Measurements from ENCODE around the gene RAB35. TPM values are rescaled to one million over a fixed set of nuclear protein-coding genes. Genes with fewer than 3 reads are reported as not detected.

The RAB35 gene
- total and polyA plus RNA-seq, 12 donors = 13.5 to 49.5 (median 26.7) TPM

- Histone ChIP-seq H3K4me1 (replicated peaks in 1 of 2) (peaks cover 0 to under 1% of the 10 kb centered on the region in 2 donors), H3K4me3 (no peak overlapping the region), H3K9me3 (replicated peaks in 1 of 3) (no peaks in the 10 kb centered on the region), H3K27ac (no peak overlapping the region), H3K27me3 (no peaks in the 10 kb centered on the region), H3K36me3 (replicated peaks in 1 of 2) (peaks cover 0 to 29% of the 10 kb centered on the region in 2 donors)
- intact Hi-C loops (cut with DNase I) = no loop called here
- 86 to 92% (median 86%) methylated on average over 15 to 23 of the region's 23 CpGs for WGBS, 4 donors
- no peak for TF ChIP-seq CTCF (IDR thresholded peaks at IDR 0.05)
- TF ChIP-seq POLR2A (IDR thresholded peaks at IDR 0.05) = no peak
- no peak for DNase-seq
Measured at GRCh38 chr12:120092551-120093335, 23.8 kb downstream of the RAB35 start.

DNA sequence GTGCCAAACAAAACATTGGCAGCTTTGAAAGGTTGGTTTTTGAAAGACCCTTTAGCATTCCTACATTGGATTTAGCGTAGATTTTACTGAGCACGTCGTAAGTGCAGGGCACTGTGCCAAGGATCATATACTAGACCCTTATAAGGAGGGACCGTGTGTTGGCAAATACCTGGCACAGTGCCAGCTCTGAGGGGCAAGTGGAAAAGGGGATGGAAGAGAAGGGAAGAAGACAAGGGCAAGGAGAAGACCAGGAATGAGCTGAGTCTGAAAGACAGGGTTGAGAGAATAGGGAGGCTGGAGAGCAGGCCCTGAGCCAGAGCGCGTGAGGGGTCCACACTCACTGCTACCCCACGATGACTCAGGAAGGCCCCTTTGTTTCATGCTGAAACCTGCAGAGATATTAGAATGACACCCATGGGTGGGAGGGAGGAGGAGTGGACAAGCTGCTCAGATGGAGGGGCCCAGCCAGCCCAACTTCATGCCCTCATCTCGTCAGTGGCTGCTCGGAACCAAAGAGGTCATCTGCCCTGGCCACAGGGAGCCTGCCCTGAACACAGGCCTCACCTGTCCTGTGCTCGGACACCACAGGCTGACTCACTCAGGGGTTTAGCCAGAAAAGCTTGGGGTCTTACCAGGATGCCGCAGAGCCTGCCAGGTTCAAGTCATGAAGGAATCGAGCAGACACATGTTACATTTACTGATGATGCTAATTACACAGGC lies 25.0 kb downstream of the RAB35 start:
- H3K27me3 ChIP-seq = no peaks in the 10 kb centered on the region

GRCh38 chr12:120090626-120091295 lies 25.8 kb downstream of the RAB35 start:
- no peak for TF ChIP-seq POLR2A (IDR thresholded peaks at IDR 0.05)
- no peak for TF ChIP-seq CTCF (IDR thresholded peaks at IDR 0.05)
- no peaks in the 10 kb centered on the region for H3K27me3 ChIP-seq
- H3K4me3 ChIP-seq = no peak overlapping the region
- H3K9me3 ChIP-seq (replicated peaks in 1 of 3) = no peaks in the 10 kb centered on the region
- 87 to 93% (median 90%) methylated on average over 19 of the region's 19 CpGs for WGBS, 4 donors
- H3K4me1 ChIP-seq (replicated peaks in 1 of 2) = peaks cover 0 to 13% of the 10 kb centered on the region in 2 donors
- intact Hi-C loops (cut with DNase I) = no loop called here
- DNase-seq = no peak
- H3K36me3 ChIP-seq (replicated peaks in 1 of 2) = peaks cover 0 to 11% of the 10 kb centered on the region in 2 donors
- H3K27ac ChIP-seq = no peak overlapping the region

More for the DNA sequence above, 25.0 kb downstream of the RAB35 start:
- H3K27ac ChIP-seq = no peak overlapping the region
- H3K4me3 ChIP-seq = no peak overlapping the region
- 74 to 85% (median 78%) methylated on average over 9 to 12 of the region's 12 CpGs for WGBS, 4 donors
- H3K9me3 ChIP-seq (replicated peaks in 1 of 3) = no peaks in the 10 kb centered on the region
- H3K4me1 ChIP-seq (replicated peaks in 1 of 2) = peaks cover 0 to 10% of the 10 kb centered on the region in 2 donors
- DNase-seq = no peak
- intact Hi-C loops (cut with DNase I) = no loop called here
- peaks cover 0 to 18% of the 10 kb centered on the region in 2 donors for H3K36me3 ChIP-seq (replicated peaks in 1 of 2)
- TF ChIP-seq CTCF (IDR thresholded peaks at IDR 0.05) (no peak), POLR2A (IDR thresholded peaks at IDR 0.05) (no peak)

GRCh38 chr12:120090206-120090605 lies 26.3 kb downstream of the RAB35 start:
- H3K36me3 ChIP-seq (replicated peaks in 1 of 2) = peaks cover 0 to 11% of the 10 kb centered on the region in 2 donors
- TF ChIP-seq POLR2A (IDR thresholded peaks at IDR 0.05) (no peak), CTCF (IDR thresholded peaks at IDR 0.05) (no peak)
- H3K27me3 ChIP-seq = no peaks in the 10 kb centered on the region
- no peaks in the 10 kb centered on the region for H3K9me3 ChIP-seq (replicated peaks in 1 of 3)
- intact Hi-C loops (cut with DNase I) = no loop called here
- 83 to 100% (median 92%) methylated on average over 3 of the region's 3 CpGs for WGBS, 4 donors
- DNase-seq = no peak
- H3K4me3 ChIP-seq = no peak overlapping the region
- H3K4me1 ChIP-seq (replicated peaks in 1 of 2) = peaks cover 0 to 13% of the 10 kb centered on the region in 2 donors
- H3K27ac ChIP-seq = no peak overlapping the region
